Measurements from ENCODE around the gene BLOC1S4. TPM values are rescaled to one million over a fixed set of nuclear protein-coding genes. Genes with fewer than 3 reads are reported as not detected.
"Not testable (repeated sequence)": the region's sequence is repeated elsewhere in the genome, so short reads cannot be mapped to it uniquely, and the experiment has no call there.

Gene BLOC1S4
- total RNA-seq, 1 experiment from 2014 or later: 10.6 TPM

GRCh38 chr4:6722891-6723290 is 6.9 kb downstream of the BLOC1S4 start:
- peaks cover 13% of the 10 kb centered on the region for H3K4me1 Mint-ChIP-seq (ENCODE audit: insufficient read depth, unreplicated experiment)
- no TSS peak for BruUV-seq (replicated peaks)
- no peak overlapping the region for H3K4me3 Mint-ChIP-seq (ENCODE audit: unreplicated experiment)
- ChIA-PET CTCF (interaction anchor here (0.7 to 11.2 kb wide), 2 partner anchors 153 to 165 kb away, joined by 4 to 208 read pairs; no protein-coding TSS in a partner anchor), POLR2A (no interaction called here)
- H3K27ac Mint-ChIP-seq (ENCODE audit: low read depth, unreplicated experiment): no peak overlapping the region
- no peak for DNase-seq (ENCODE audit: unreplicated experiment)
- H3K36me3 Mint-ChIP-seq (ENCODE audit: insufficient read depth, unreplicated experiment): peaks cover 7% of the 10 kb centered on the region
- TF ChIP-seq CTCF (IDR thresholded peaks at IDR 0.05; ENCODE audit: unreplicated experiment): no peak
- intact Hi-C loops (cut with micrococcal nuclease): loop anchor here (5.0 kb wide), 1 partner anchor 59 kb away; the partner anchor contains the start of gene KIAA0232
- no peaks in the 10 kb centered on the region for H3K9me3 Mint-ChIP-seq (ENCODE audit: unreplicated experiment)
- no peaks in the 10 kb centered on the region for H3K27me3 Mint-ChIP-seq (ENCODE audit: insufficient read depth, unreplicated experiment)

- TF ChIP-seq CTCF (IDR thresholded peaks at IDR 0.05; ENCODE audit: unreplicated experiment): no peak
- POLR2A ChIA-PET: interaction anchor here (1.2 kb wide), 1 partner anchor 140 kb away, joined by 3 read pairs; no protein-coding TSS in a partner anchor
- Mint-ChIP-seq H3K36me3 (ENCODE audit: insufficient read depth, unreplicated experiment) (no peaks in the 10 kb centered on the region), H3K27ac (ENCODE audit: low read depth, unreplicated experiment) (no peak overlapping the region), H3K4me1 (ENCODE audit: insufficient read depth, unreplicated experiment) (peaks cover 11% of the 10 kb centered on the region), H3K4me3 (ENCODE audit: unreplicated experiment) (no peak overlapping the region), H3K9me3 (ENCODE audit: unreplicated experiment) (no peaks in the 10 kb centered on the region), H3K27me3 (ENCODE audit: insufficient read depth, unreplicated experiment) (no peaks in the 10 kb centered on the region)
- intact Hi-C loops (cut with micrococcal nuclease): loop anchor here (5.0 kb wide), 1 partner anchor 58 kb away; the partner anchor contains the start of gene KIAA0232
- CTCF ChIA-PET: interaction anchor here (0.6 to 11.2 kb wide), 3 partner anchors 49 to 162 kb away, joined by 4 to 208 read pairs (median 5); no protein-coding TSS in a partner anchor
- no peak for DNase-seq (ENCODE audit: unreplicated experiment)
- no TSS peak for BruUV-seq (replicated peaks)
Observed at GRCh38 chr4:6723851-6724250, 7.9 kb downstream of the BLOC1S4 start.

GRCh38 chr4:6724421-6725111 is 8.6 kb downstream of the BLOC1S4 start:
- TF ChIP-seq CTCF (IDR thresholded peaks at IDR 0.05; ENCODE audit: unreplicated experiment): no peak
- peak overlapping the region; percentile 61 for H3K27ac Mint-ChIP-seq (ENCODE audit: low read depth, unreplicated experiment)
- ChIA-PET POLR2A (interaction anchor here (1.2 kb wide), 1 partner anchor 140 kb away, joined by 3 read pairs; no protein-coding TSS in a partner anchor), CTCF (interaction anchor here (0.6 to 11.2 kb wide), 3 partner anchors 50 to 161 kb away, joined by 4 to 208 read pairs (median 5); no protein-coding TSS in a partner anchor)
- no peaks in the 10 kb centered on the region for H3K36me3 Mint-ChIP-seq (ENCODE audit: insufficient read depth, unreplicated experiment)
- no peaks in the 10 kb centered on the region for H3K9me3 Mint-ChIP-seq (ENCODE audit: unreplicated experiment)
- peaks cover 7% of the 10 kb centered on the region for H3K4me1 Mint-ChIP-seq (ENCODE audit: insufficient read depth, unreplicated experiment)
- intact Hi-C loops (cut with micrococcal nuclease): loop anchor here (5.0 kb wide), 1 partner anchor 58 kb away; the partner anchor contains the start of gene KIAA0232
- no TSS peak for BruUV-seq (replicated peaks)
- no peak overlapping the region for H3K4me3 Mint-ChIP-seq (ENCODE audit: unreplicated experiment)
- H3K27me3 Mint-ChIP-seq (ENCODE audit: insufficient read depth, unreplicated experiment): no peaks in the 10 kb centered on the region
- DNase-seq (ENCODE audit: unreplicated experiment): no peak

GRCh38 chr4:6725427-6725961 is 9.5 kb downstream of the BLOC1S4 start:
- CTCF ChIA-PET: interaction anchor here (11.2 kb wide), 1 partner anchor 150 kb away, joined by 208 read pairs; no protein-coding TSS in a partner anchor
- POLR2A ChIA-PET; intact Hi-C loops (cut with micrococcal nuclease); H3K9me3 Mint-ChIP-seq (ENCODE audit: unreplicated experiment); H3K27me3 Mint-ChIP-seq (ENCODE audit: insufficient read depth, unreplicated experiment); H3K27ac Mint-ChIP-seq (ENCODE audit: low read depth, unreplicated experiment); H3K4me1 Mint-ChIP-seq (ENCODE audit: insufficient read depth, unreplicated experiment); H3K4me3 Mint-ChIP-seq (ENCODE audit: unreplicated experiment); BruUV-seq (replicated peaks); DNase-seq (ENCODE audit: unreplicated experiment); H3K36me3 Mint-ChIP-seq (ENCODE audit: insufficient read depth, unreplicated experiment): not testable (repeated sequence)

Measured in MCF 10A (cell line).